ENCODE data around the gene SGSH.

Gene SGSH

DNA sequence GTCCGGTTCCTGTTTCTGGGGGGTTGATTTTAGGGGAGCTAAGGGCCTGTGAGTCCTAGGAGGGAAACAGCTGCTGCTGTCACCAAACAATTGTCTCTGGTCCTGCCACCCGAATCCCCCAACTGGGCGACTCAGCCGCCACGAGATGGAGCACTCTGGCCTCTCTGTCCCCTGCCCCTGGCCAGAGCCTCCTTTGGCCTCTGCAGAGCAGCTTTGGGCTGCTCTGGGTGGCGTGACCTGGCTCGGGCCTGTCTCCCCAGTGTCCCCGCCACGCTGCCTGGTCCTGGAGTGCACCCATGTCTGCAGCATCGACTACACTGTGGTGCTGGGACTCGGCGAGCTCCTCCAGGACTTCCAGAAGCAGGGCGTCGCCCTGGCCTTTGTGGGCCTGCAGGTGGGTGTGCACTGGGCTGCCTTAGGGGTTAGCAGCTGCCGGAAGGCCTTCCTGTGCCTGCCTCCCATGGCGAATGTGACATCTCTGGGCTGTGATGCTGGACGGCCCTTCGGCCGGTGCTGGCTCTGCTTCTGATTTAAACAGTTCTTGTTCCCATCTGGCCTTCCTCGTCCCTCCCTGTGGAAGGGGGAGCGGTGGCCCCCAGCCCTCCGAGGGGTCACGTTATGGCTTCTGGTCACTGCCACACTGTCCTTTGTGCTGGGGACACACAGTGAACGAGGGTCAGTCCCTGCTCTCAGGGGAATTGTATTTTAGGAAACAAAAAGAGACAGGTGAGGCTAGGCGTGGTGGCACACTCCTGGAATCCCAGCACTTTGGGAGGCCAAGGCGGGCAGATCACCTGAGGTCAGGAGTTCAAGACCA lies 29.0 kb upstream of the SGSH start:
- H3K9me3 ChIP-seq (ENCODE audit: control insufficient read depth, insufficient read depth, low read depth, low read length) = no peaks in the 10 kb centered on the region
- ChIA-PET CTCF (no interaction called here), POLR2A (no interaction called here)
- no peak overlapping the region for H3K27ac ChIP-seq (ENCODE audit: extremely low read depth, low read depth, low read length)
- no peak overlapping the region for H3K4me3 ChIP-seq (ENCODE audit: low read depth, low read length)
- H3K4me1 ChIP-seq (ENCODE audit: control insufficient read depth, insufficient read depth, low read length) = no peaks in the 10 kb centered on the region
- TF ChIP-seq, protein P1, sequence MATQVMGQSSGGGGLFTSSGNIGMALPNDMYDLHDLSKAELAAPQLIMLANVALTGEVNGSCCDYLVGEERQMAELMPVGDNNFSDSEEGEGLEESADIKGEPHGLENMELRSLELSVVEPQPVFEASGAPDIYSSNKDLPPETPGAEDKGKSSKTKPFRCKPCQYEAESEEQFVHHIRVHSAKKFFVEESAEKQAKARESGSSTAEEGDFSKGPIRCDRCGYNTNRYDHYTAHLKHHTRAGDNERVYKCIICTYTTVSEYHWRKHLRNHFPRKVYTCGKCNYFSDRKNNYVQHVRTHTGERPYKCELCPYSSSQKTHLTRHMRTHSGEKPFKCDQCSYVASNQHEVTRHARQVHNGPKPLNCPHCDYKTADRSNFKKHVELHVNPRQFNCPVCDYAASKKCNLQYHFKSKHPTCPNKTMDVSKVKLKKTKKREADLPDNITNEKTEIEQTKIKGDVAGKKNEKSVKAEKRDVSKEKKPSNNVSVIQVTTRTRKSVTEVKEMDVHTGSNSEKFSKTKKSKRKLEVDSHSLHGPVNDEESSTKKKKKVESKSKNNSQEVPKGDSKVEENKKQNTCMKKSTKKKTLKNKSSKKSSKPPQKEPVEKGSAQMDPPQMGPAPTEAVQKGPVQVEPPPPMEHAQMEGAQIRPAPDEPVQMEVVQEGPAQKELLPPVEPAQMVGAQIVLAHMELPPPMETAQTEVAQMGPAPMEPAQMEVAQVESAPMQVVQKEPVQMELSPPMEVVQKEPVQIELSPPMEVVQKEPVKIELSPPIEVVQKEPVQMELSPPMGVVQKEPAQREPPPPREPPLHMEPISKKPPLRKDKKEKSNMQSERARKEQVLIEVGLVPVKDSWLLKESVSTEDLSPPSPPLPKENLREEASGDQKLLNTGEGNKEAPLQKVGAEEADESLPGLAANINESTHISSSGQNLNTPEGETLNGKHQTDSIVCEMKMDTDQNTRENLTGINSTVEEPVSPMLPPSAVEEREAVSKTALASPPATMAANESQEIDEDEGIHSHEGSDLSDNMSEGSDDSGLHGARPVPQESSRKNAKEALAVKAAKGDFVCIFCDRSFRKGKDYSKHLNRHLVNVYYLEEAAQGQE (tag by site-specific recombination; IDR thresholded peaks at IDR 0.05) = no peak
- TF ChIP-seq ZNF585B (tag by site-specific recombination; IDR thresholded peaks at IDR 0.05) = no peak
- TF ChIP-seq ZFP41 (tag by site-specific recombination; IDR thresholded peaks at IDR 0.05; ENCODE audit: borderline replicate concordance) = no peak
- TF ChIP-seq ZNF202 (tag by site-specific recombination; IDR thresholded peaks at IDR 0.05; ENCODE audit: borderline replicate concordance) = no peak
- TF ChIP-seq MZF1 (tag by site-specific recombination; IDR thresholded peaks at IDR 0.05; ENCODE audit: borderline replicate concordance) = no peak
- TF ChIP-seq ZNF350 (tag by site-specific recombination; IDR thresholded peaks at IDR 0.05) = no peak
- no peak for TF ChIP-seq ZNF792 (tag by site-specific recombination; IDR thresholded peaks at IDR 0.05)
- TF ChIP-seq, protein P2, sequence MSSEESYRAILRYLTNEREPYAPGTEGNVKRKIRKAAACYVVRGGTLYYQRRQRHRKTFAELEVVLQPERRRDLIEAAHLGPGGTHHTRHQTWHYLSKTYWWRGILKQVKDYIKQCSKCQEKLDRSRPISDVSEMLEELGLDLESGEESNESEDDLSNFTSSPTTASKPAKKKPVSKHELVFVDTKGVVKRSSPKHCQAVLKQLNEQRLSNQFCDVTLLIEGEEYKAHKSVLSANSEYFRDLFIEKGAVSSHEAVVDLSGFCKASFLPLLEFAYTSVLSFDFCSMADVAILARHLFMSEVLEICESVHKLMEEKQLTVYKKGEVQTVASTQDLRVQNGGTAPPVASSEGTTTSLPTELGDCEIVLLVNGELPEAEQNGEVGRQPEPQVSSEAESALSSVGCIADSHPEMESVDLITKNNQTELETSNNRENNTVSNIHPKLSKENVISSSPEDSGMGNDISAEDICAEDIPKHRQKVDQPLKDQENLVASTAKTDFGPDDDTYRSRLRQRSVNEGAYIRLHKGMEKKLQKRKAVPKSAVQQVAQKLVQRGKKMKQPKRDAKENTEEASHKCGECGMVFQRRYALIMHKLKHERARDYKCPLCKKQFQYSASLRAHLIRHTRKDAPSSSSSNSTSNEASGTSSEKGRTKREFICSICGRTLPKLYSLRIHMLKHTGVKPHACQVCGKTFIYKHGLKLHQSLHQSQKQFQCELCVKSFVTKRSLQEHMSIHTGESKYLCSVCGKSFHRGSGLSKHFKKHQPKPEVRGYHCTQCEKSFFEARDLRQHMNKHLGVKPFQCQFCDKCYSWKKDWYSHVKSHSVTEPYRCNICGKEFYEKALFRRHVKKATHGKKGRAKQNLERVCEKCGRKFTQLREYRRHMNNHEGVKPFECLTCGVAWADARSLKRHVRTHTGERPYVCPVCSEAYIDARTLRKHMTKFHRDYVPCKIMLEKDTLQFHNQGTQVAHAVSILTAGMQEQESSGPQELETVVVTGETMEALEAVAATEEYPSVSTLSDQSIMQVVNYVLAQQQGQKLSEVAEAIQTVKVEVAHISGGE (tag by site-specific recombination; conservative IDR thresholded peaks at IDR 0.05; ENCODE audit: low read depth) = no peak
- no peak for TF ChIP-seq HOXD13 (CRISPR knock-in tag; IDR thresholded peaks at IDR 0.05; ENCODE audit: borderline replicate concordance)
- TF ChIP-seq, protein P3, sequence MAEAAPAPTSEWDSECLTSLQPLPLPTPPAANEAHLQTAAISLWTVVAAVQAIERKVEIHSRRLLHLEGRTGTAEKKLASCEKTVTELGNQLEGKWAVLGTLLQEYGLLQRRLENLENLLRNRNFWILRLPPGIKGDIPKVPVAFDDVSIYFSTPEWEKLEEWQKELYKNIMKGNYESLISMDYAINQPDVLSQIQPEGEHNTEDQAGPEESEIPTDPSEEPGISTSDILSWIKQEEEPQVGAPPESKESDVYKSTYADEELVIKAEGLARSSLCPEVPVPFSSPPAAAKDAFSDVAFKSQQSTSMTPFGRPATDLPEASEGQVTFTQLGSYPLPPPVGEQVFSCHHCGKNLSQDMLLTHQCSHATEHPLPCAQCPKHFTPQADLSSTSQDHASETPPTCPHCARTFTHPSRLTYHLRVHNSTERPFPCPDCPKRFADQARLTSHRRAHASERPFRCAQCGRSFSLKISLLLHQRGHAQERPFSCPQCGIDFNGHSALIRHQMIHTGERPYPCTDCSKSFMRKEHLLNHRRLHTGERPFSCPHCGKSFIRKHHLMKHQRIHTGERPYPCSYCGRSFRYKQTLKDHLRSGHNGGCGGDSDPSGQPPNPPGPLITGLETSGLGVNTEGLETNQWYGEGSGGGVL (tag by site-specific recombination; IDR thresholded peaks at IDR 0.05) = no peak
- TF ChIP-seq SETDB1 (IDR thresholded peaks at IDR 0.05; ENCODE audit: insufficient read length, low read length) = no peak
- peaks cover 3 to 72% of the 10 kb centered on the region in 2 experiments; a peak in 2 of 3 replicates for H3K36me3 ChIP-seq (ENCODE audit: control insufficient read depth in 2 of 2, insufficient read depth in 1 of 2, low read length in 2 of 2)

DNA sequence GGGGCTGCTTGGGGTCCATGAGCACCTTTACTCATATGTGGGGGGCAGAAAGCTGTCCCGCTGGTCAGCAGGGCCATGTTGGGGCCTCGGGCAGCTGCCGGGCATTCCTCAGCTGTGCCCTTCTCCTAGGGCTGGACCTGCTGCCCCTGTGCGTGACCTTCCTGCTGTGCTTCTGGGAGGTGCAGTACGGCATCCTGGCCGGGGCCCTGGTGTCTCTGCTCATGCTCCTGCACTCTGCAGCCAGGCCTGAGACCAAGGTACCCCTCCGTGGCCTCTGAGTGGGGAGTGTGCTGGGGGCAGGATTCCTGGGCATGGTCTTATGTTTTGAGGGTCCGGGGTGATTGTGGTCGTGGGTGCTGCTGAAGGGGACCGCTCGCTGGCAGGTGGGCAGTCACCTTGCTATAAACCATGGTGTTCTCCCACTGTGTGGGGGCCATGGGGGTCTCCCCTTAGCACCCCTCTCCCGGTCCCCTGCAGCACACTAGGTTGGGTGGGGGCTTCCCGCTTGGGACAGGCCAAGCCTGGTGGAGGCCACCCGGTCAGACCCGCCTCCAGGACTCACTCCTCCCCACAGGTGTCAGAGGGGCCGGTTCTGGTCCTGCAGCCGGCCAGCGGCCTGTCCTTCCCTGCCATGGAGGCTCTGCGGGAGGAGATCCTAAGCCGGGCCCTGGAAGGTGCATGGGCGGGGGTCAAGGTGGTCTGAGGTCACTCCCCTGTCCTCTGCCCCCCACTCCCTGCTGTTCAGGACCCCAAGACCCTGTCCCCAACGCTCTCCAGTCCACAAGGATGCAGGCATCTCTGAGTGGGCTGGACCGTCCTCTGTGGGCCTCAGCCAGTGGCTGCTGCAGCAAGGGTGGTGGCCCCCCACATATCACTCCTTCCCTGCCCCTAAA lies 28.1 kb upstream of the SGSH start:
- no peaks in the 10 kb centered on the region for H3K4me1 ChIP-seq (ENCODE audit: control insufficient read depth, insufficient read depth, low read length)
- H3K36me3 ChIP-seq (ENCODE audit: control insufficient read depth in 2 of 2, insufficient read depth in 1 of 2, low read length in 2 of 2) = peaks cover 3 to 71% of the 10 kb centered on the region in 2 experiments; a peak in 2 of 3 replicates
- ChIA-PET POLR2A (no interaction called here), CTCF (no interaction called here)
- no peak overlapping the region for H3K27ac ChIP-seq (ENCODE audit: extremely low read depth, low read depth, low read length)
- H3K4me3 ChIP-seq (ENCODE audit: low read depth, low read length) = no peak overlapping the region
- H3K9me3 ChIP-seq (ENCODE audit: control insufficient read depth, insufficient read depth, low read depth, low read length) = no peaks in the 10 kb centered on the region
- no peak for TF ChIP-seq MYNN (tag by site-specific recombination; IDR thresholded peaks at IDR 0.05; ENCODE audit: borderline replicate concordance)

Measured in HEK293 (cell line).